ENCODE results near the gene TMEM250. TPM values are rescaled to one million over a fixed set of nuclear protein-coding genes. Genes with fewer than 3 reads are reported as not detected.

Gene TMEM250
- total RNA-seq, 2 donors from 2014 or later = 40.9 to 67.2 TPM

DNA sequence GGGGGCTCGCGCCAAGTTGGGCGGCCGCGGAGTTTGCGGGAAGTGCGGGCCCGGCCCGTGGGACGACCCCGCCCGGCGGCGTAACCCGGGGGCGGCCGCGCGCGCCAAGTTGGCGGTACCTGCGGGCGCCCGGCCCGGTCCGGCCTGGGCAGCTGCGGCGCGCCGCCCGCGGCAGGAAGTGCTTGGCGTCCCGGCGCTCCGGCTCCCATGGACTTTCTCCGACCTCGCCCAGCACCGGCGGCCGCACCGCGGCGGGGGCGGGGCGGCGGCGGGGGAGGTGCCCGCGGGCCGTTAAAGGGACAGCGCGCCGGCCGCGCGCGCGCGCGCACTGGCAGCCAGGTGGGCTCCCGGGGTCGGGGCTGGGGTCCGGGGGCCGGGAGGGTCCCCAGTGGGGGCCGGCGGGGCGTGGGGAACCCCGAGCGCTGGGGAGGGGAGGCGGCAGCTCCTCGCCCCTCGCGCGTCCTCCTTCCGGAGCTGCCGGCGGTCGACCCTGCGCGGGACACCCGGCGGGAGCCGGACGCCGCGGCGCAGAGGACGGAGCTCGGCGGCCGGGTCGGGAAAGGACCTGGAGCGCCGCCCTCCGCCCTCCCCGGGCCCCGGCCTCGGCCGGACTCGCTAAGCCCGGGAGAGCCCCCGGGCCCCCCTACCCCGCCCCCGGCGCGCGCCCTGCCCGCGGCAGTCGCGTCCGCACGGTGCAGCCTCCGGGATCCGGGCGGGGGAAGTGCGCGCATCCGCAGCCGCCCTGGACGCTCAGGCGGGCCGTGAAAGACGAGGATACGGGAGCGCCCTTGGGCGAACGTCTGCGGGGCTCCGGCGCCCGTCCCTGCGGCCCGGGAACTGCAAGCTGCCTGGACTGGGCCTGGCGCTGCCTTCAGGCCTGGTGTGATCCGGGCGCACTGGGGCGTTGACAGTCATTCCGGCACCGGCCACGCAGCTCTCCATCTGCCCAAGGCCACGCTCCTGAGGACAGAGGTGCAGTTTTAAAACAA is 23.3 kb downstream of the TMEM250 start, which contains the start of gene NACC2:
NACC2 (minus strand) TSS at position 220 of the 989 bp plus-strand sequence. CDS start 44,768 bp downstream, outside the sequence.
- Histone ChIP-seq H3K4me1 (peaks cover 4% of the 10 kb centered on the region), H3K9ac (ENCODE audit: low read depth in 2 of 2, low read length in 2 of 2) (peak within 1 kb of the TSS; percentile 74 to 75), H3K36me3 (no peaks in the 10 kb centered on the region), H3K9me3 (no peaks in the 10 kb centered on the region), H3K4me3 (peak within 1 kb of the TSS; percentile 94), H3K27me3 (peaks cover 10% of the 10 kb centered on the region), H3K27ac (peak within 1 kb of the TSS; percentile 85)
- intact Hi-C loops (cut with DNase I) = no loop called here
- DNase-seq = peak; percentile 79
- TF ChIP-seq, protein P1, sequence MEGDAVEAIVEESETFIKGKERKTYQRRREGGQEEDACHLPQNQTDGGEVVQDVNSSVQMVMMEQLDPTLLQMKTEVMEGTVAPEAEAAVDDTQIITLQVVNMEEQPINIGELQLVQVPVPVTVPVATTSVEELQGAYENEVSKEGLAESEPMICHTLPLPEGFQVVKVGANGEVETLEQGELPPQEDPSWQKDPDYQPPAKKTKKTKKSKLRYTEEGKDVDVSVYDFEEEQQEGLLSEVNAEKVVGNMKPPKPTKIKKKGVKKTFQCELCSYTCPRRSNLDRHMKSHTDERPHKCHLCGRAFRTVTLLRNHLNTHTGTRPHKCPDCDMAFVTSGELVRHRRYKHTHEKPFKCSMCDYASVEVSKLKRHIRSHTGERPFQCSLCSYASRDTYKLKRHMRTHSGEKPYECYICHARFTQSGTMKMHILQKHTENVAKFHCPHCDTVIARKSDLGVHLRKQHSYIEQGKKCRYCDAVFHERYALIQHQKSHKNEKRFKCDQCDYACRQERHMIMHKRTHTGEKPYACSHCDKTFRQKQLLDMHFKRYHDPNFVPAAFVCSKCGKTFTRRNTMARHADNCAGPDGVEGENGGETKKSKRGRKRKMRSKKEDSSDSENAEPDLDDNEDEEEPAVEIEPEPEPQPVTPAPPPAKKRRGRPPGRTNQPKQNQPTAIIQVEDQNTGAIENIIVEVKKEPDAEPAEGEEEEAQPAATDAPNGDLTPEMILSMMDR (IDR thresholded peaks at IDR 0.05) = no peak

DNA sequence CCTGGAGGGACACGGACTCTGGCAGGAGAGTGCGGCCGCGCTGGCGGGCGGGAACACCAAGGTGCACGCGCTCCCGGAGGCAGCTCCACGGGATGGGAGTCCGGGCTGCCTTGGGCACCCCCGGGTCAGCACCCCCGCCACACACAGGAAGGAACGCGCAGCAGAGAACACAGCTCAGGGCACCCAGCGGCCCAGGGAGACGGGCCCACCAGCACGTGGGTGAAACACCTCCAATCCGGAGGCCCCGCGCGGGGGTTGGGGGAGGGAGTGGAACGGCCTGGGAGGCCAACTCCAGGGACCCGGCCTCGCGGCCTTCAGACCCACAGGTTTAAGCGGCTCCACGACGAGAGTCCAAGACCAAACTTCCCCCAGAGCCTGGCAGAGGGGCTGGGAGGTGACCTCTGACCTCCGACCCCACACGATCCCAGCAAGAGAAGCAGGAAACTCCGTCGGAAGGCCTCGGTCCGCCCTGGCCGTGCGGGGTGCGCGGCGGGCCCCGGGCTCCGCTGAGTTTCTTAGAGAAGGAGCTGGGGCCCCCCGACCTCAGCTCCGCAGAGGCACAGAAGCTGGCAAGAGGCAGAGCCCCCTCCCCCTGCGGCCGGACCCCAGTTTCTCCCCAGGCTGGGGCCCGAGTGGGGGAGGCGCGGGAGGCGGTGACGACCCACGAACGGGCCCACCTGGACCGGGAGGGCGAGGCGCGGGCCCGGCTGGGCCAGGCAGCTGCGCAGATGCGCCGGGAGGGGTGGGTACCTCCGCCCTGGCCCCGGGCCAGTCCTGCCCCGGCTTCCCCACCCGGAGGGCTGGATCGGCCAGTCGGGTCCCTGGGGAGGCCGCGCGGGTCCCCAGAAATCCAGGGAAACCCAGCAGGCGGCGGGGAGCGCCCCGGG is 24.4 kb downstream of the TMEM250 start:
- TF ChIP-seq, protein P1 (IDR thresholded peaks at IDR 0.05) = no peak
- peak overlapping the region; percentile 94 for H3K4me3 ChIP-seq
- peak; percentile 76 for DNase-seq
- peak overlapping the region; percentile 85 for H3K27ac ChIP-seq
- no peaks in the 10 kb centered on the region for H3K9me3 ChIP-seq
- peaks cover 6% of the 10 kb centered on the region for H3K4me1 ChIP-seq
- intact Hi-C loops (cut with DNase I) = no loop called here
- no peaks in the 10 kb centered on the region for H3K36me3 ChIP-seq
- peak overlapping the region; percentile 74 to 75 for H3K9ac ChIP-seq (ENCODE audit: low read depth in 2 of 2, low read length in 2 of 2)
- peaks cover 8% of the 10 kb centered on the region for H3K27me3 ChIP-seq

DNA sequence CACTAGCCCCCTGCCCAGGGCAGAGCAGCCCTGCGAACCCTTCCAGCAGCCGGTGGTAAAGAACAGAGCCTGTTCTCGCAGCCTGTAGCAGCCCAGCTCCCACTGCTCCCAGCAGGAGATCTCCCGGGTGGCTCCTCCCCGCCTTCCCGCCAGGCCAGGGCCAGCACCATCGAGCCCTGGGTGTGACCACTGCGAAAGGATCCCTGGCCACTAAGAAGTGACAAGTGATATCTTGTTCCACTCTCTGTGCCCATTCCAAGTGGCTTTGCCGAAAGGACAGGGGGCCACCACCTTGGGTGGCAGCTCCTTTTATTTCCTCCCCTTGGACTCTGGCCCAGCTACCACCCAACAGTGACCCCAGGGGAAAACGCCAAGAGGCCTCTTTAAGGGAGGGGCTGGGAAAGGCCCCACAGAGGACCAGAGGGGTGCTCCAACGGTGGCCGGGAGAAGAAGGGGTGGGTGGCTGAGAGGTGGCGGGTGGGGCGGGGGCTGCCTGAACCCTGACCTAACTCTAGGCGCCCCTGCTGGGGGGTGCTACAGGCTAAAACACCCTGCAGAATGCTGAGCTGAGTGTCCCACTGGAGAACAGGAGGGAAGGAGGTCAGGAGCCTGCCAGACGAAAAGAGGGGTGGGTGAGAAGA is 25.2 kb downstream of the TMEM250 start:
- Histone ChIP-seq H3K36me3 (no peaks in the 10 kb centered on the region), H3K9ac (ENCODE audit: low read depth in 2 of 2, low read length in 2 of 2) (peak overlapping the region; percentile 74 to 75), H3K27ac (peak overlapping the region; percentile 85), H3K27me3 (peaks cover under 1% of the 10 kb centered on the region), H3K4me1 (peaks cover 11% of the 10 kb centered on the region), H3K9me3 (no peaks in the 10 kb centered on the region), H3K4me3 (peak overlapping the region; percentile 94)
- TF ChIP-seq, protein P1 (IDR thresholded peaks at IDR 0.05) = no peak
- peak; percentile 54 for DNase-seq
- intact Hi-C loops (cut with DNase I) = no loop called here

DNA sequence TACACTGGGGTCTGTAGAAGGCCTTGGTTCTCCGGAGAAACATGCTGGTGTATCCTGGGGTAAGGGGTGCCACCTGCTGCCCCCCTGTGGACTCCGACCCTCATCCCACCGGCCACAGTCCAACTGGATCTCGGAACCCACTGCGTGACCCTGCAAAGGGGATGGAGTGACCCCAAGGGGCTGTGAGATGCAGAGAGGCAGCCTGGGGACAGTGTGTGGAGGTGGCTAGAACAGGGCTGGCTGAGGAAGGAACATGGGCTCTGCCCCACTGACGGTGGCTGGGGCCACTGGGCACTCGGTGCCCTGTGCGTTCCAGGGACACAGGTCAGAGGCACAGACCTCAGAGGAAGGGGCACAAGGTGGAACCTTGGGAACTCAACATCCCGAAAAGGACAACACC is 25.9 kb downstream of the TMEM250 start:
- H3K9ac ChIP-seq (ENCODE audit: low read depth in 2 of 2, low read length in 2 of 2) = peak overlapping the region; percentile 35 to 74
- no peaks in the 10 kb centered on the region for H3K9me3 ChIP-seq

More for the DNA sequence above, 25.9 kb downstream of the TMEM250 start:
- DNase-seq = no peak
- H3K36me3 ChIP-seq = no peaks in the 10 kb centered on the region
- no peak overlapping the region for H3K4me3 ChIP-seq
- H3K27ac ChIP-seq = no peak overlapping the region
- TF ChIP-seq, protein P1 (IDR thresholded peaks at IDR 0.05) = no peak
- peaks cover 11% of the 10 kb centered on the region for H3K4me1 ChIP-seq
- intact Hi-C loops (cut with DNase I) = no loop called here
- H3K27me3 ChIP-seq = no peaks in the 10 kb centered on the region
